ENCODE results near the gene TMEM208.

Gene TMEM208

GRCh38 chr16:67202956-67203493, 23.9 kb upstream of the TMEM208 start:
- no peak for TF ChIP-seq SIN3A (IDR thresholded peaks at IDR 0.05; ENCODE audit: borderline replicate concordance, insufficient read depth, low read length)
- TF ChIP-seq REST (IDR thresholded peaks at IDR 0.05; ENCODE audit: insufficient read depth in 1 of 2, low read depth in 2 of 2, low read length in 2 of 2) = no peak
- no peak for TF ChIP-seq POLR2AphosphoS5 (IDR thresholded peaks at IDR 0.05; ENCODE audit: low read depth, low read length)
- TF ChIP-seq FOXP2 (optimal IDR thresholded peaks at IDR 0.05; ENCODE audit: borderline replicate concordance, extremely low read depth, extremely low read length, insufficient read depth) = no peak
- no peak for TF ChIP-seq TAF1 (IDR thresholded peaks at IDR 0.05; ENCODE audit: borderline replicate concordance, insufficient read depth, low read length)

- no peak for TF ChIP-seq REST (IDR thresholded peaks at IDR 0.05; ENCODE audit: insufficient read depth in 1 of 2, low read depth in 2 of 2, low read length in 2 of 2)
- no peak for TF ChIP-seq FOXP2 (optimal IDR thresholded peaks at IDR 0.05; ENCODE audit: borderline replicate concordance, extremely low read depth, extremely low read length, insufficient read depth)
- no peak for TF ChIP-seq POLR2AphosphoS5 (IDR thresholded peaks at IDR 0.05; ENCODE audit: low read depth, low read length)
- no peak for TF ChIP-seq TAF1 (IDR thresholded peaks at IDR 0.05; ENCODE audit: borderline replicate concordance, insufficient read depth, low read length)
- no peak for TF ChIP-seq SIN3A (IDR thresholded peaks at IDR 0.05; ENCODE audit: borderline replicate concordance, insufficient read depth, low read length)
Observed at GRCh38 chr16:67204076-67204475, 22.9 kb upstream of the TMEM208 start.

GRCh38 chr16:67206129-67206837, 20.6 kb upstream of the TMEM208 start:
- TF ChIP-seq POLR2AphosphoS5 (IDR thresholded peaks at IDR 0.05; ENCODE audit: low read depth, low read length) (no peak; the same call in 1 of the 2 replicates), REST (IDR thresholded peaks at IDR 0.05; ENCODE audit: insufficient read depth in 1 of 2, low read depth in 2 of 2, low read length in 2 of 2) (no peak), FOXP2 (optimal IDR thresholded peaks at IDR 0.05; ENCODE audit: borderline replicate concordance, extremely low read depth, extremely low read length, insufficient read depth) (no peak), SIN3A (IDR thresholded peaks at IDR 0.05; ENCODE audit: borderline replicate concordance, insufficient read depth, low read length) (no peak)

GRCh38 chr16:67206838-67207248, 20.1 kb upstream of the TMEM208 start:
- TF ChIP-seq REST (IDR thresholded peaks at IDR 0.05; ENCODE audit: insufficient read depth in 1 of 2, low read depth in 2 of 2, low read length in 2 of 2) = no peak
- no peak for TF ChIP-seq FOXP2 (optimal IDR thresholded peaks at IDR 0.05; ENCODE audit: borderline replicate concordance, extremely low read depth, extremely low read length, insufficient read depth)
- TF ChIP-seq POLR2AphosphoS5 (IDR thresholded peaks at IDR 0.05; ENCODE audit: low read depth, low read length) = no peak
- no peak for TF ChIP-seq SIN3A (IDR thresholded peaks at IDR 0.05; ENCODE audit: borderline replicate concordance, insufficient read depth, low read length)
- no peak for TF ChIP-seq TAF1 (IDR thresholded peaks at IDR 0.05; ENCODE audit: borderline replicate concordance, insufficient read depth, low read length)

Data from PFSK-1 (cell line).